SH-SY5Y (cell line): Measurements from ENCODE around the gene NSMCE1.

Experiments
- GATA2 ChIP-seq: IDR thresholded peaks from 2 replicates; pipeline ENCODE4 v1.6.1; 2011; ENCODE audit warnings: mild to moderate bottlenecking, low read depth, low read length
- GATA3 ChIP-seq: IDR thresholded peaks from 2 replicates; pipeline ENCODE4 v1.6.1; 2011; ENCODE audit warnings: low read depth, mild to moderate bottlenecking, low read length, moderate library complexity

DNA sequence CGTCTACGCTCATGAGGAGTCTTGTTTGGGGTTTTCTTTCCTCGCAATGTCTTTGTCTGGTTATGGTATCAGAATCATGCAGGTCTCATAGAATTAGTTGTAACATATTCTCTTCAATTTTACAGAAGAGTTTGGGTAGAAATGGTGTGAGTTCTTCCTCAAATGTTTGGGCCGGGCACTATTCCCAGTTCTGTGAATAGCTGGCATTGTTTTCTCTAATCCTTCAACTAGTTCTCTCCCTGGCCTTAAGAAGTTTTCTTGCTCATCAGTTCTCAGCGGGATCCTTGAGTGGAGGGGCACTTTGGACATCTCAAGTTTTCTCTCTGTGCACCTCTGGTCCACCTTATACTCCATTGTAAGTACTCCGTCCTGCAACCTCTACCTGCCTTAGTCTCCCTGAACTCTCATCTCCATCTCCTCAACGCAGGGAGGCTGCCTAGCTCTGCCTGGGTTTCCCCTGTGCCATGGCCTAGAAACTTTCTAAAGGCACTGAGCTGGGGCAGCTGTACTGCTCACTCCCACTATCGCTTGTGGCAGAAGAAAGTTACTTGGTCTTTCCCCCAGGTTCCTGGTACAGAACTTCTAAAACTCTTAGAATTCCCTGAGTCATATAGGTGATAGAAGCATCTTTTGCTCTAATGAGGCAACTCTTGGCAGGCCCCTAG is 16.9 kb downstream of the NSMCE1 start:
- no peak for TF ChIP-seq GATA2
- no peak for TF ChIP-seq GATA3
